Activated T-cell treated with anti-CD3 and anti-CD28 coated beads for 48 hours (primary cell): ENCODE results near the gene ASTN1.

Experiments
- DNase-seq: peaks from one replicate; pipeline ENCODE4 v3.0.0-alpha.2; 2020; ENCODE audit warnings: low read depth

The ASTN1 gene

GRCh38 chr1:177164380-177165068, at the start of gene ASTN1:
TSS of gene ASTN1 (minus strand) at chr1:177164712. CDS start at chr1:177164676, 36 bp downstream.
- no peak for DNase-seq

- no peak for DNase-seq
Observed at GRCh38 chr1:177211231-177211630, 46.7 kb upstream of the ASTN1 start.

- DNase-seq = no peak
Observed at GRCh38 chr1:177210071-177210470, 45.6 kb upstream of the ASTN1 start.

- no peak for DNase-seq
Observed at GRCh38 chr1:177209357-177209756, 44.8 kb upstream of the ASTN1 start.

- DNase-seq = no peak
Observed at GRCh38 chr1:177208920-177209319, 44.4 kb upstream of the ASTN1 start.

GRCh38 chr1:177206831-177207355, 42.4 kb upstream of the ASTN1 start:
- no peak for DNase-seq

GRCh38 chr1:177200290-177200689, 35.8 kb upstream of the ASTN1 start:
- DNase-seq = no peak

- no peak for DNase-seq
Observed at GRCh38 chr1:177198243-177198642, 33.7 kb upstream of the ASTN1 start.

- DNase-seq = no peak
Observed at GRCh38 chr1:177190308-177190970, 25.9 kb upstream of the ASTN1 start.

GRCh38 chr1:177186639-177187038, 22.1 kb upstream of the ASTN1 start:
- DNase-seq = no peak

GRCh38 chr1:177185209-177185608, 20.7 kb upstream of the ASTN1 start:
- no peak for DNase-seq

GRCh38 chr1:177183836-177184235, 19.3 kb upstream of the ASTN1 start:
- DNase-seq = no peak

- peak; percentile 34 for DNase-seq
Observed at GRCh38 chr1:177181631-177182291, 17.2 kb upstream of the ASTN1 start.

GRCh38 chr1:177181280-177181630, 16.7 kb upstream of the ASTN1 start:
- DNase-seq = no peak

GRCh38 chr1:177174921-177175634, 10.6 kb upstream of the ASTN1 start:
- no peak for DNase-seq

GRCh38 chr1:177173976-177174375, 9.5 kb upstream of the ASTN1 start:
- DNase-seq = no peak

- DNase-seq = no peak
Observed at GRCh38 chr1:177172866-177173265, 8.4 kb upstream of the ASTN1 start.

GRCh38 chr1:177172272-177172671, 7.8 kb upstream of the ASTN1 start:
- DNase-seq = no peak

GRCh38 chr1:177171536-177172123, 7.1 kb upstream of the ASTN1 start:
- no peak for DNase-seq

- no peak for DNase-seq
Observed at GRCh38 chr1:177170756-177171535, 6.4 kb upstream of the ASTN1 start, which contains the start of gene BRINP2. TSS of gene BRINP2 (plus strand) at chr1:177170958. CDS start at chr1:177229877, 58,919 bp downstream.

- DNase-seq = no peak
Observed at GRCh38 chr1:177165069-177165439, 542 bp upstream of the ASTN1 start.
